ENCODE results near the gene DGKZ. TPM values are rescaled to one million over a fixed set of nuclear protein-coding genes. Genes with fewer than 3 reads are reported as not detected.

The DGKZ gene
- total RNA-seq, 4 donors from 2014 or later, result 41.2 to 105 (median 49.6) TPM

DNA sequence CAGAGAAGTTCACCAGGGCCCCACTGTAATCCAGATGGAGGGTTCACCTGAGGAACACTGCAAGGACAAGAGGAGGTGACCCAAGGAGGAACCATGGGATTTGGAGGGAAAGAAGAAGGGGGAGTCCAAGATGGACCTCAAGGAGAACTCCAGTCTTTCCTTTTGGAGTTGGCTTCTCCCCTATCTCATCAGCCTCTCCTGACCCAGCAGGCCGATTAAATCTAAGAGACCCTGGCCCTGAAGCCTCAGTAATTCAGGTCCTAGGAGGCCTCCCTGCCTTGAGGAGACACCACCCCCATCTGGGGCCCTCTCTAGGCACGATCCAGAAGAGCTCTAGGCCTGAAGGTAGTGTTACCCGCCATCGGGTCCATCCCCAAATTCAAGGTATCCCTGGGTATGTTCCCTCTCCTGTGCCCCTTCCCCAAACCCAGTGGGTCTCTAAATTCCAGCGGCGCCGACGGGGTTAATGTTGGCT lies 15.1 kb upstream of the DGKZ start:
- Histone ChIP-seq H3K4me1 (peaks cover 0 to 29% (median 10%) of the 10 kb centered on the region in 4 donors), H3K4me3 (peak overlapping the region; percentile 5 to 49 (median 34)), H3K27ac (no peak overlapping the region), H3K9me3 (no peaks in the 10 kb centered on the region), H3K36me3 (no peaks in the 10 kb centered on the region), H3K27me3 (peaks cover 0 to 78% of the 10 kb centered on the region in 2 donors)
- WGBS, 2 donors, result 16 to 20% methylated on average over 7 to 8 of the region's 8 CpGs
- no peak for DNase-seq (ENCODE audit: low spot score in 2 of 2)
- TF ChIP-seq EP300 (IDR thresholded peaks at IDR 0.05), result no peak
- TF ChIP-seq, protein P1, sequence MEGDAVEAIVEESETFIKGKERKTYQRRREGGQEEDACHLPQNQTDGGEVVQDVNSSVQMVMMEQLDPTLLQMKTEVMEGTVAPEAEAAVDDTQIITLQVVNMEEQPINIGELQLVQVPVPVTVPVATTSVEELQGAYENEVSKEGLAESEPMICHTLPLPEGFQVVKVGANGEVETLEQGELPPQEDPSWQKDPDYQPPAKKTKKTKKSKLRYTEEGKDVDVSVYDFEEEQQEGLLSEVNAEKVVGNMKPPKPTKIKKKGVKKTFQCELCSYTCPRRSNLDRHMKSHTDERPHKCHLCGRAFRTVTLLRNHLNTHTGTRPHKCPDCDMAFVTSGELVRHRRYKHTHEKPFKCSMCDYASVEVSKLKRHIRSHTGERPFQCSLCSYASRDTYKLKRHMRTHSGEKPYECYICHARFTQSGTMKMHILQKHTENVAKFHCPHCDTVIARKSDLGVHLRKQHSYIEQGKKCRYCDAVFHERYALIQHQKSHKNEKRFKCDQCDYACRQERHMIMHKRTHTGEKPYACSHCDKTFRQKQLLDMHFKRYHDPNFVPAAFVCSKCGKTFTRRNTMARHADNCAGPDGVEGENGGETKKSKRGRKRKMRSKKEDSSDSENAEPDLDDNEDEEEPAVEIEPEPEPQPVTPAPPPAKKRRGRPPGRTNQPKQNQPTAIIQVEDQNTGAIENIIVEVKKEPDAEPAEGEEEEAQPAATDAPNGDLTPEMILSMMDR (IDR thresholded peaks at IDR 0.05), result no peak
- TF ChIP-seq POLR2A (IDR thresholded peaks at IDR 0.05), result no peak

DNA sequence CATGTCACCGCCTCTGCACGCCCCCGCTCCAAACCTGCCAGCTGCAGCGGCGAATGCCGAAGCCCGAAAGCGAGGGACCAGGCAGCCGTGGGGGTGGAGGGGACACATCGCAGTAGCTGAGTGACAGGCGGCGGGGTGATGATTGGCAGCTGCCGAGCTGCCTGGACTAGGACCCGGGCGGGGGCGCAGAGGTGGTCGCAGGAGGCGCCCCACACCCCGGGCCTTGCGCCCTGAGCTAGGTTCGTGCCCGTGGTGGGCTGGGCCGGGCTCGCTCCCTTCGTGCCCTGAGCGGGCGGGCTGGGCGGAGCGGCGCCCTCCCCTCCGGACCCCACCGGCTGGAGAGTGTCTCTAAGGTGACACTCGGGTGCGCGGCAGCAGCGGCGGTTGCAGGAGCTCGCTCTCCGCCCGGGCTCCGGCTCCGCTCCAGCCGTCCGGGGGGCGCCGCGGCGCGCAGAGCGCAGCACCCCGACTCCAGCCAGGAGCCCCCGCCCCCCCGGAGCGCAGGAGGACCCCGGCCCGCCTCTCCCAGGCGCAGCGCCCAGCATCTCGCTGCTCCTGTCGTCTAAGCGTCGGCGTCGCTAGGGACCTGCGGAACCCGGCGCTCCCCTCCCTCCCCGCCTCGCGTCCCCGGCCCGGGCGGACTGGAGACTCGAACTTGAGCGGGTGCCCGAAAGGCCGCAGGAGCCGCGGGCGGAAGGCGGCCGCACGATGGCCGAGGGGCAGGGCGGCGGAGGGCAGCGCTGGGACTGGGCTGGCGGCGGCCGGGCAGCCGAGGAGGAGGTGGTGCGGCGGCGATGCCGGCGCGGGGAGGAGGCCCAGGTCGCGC lies 14.5 kb upstream of the DGKZ start:
- Histone ChIP-seq H3K4me1 (peaks cover 0 to 29% (median 10%) of the 10 kb centered on the region in 4 donors), H3K27ac (no peak overlapping the region), H3K4me3 (peak overlapping the region; percentile 5 to 49 (median 34)), H3K9me3 (no peaks in the 10 kb centered on the region), H3K27me3 (peaks cover 0 to 75% of the 10 kb centered on the region in 2 donors), H3K36me3 (no peaks in the 10 kb centered on the region)
- WGBS, 2 donors, result 3% methylated on average over 45 to 72 of the region's 99 CpGs
- no peak for DNase-seq (ENCODE audit: low spot score in 2 of 2)
- TF ChIP-seq, protein P1 (IDR thresholded peaks at IDR 0.05), result no peak
- TF ChIP-seq EP300 (IDR thresholded peaks at IDR 0.05) (no peak), POLR2A (IDR thresholded peaks at IDR 0.05) (no peak)

DNA sequence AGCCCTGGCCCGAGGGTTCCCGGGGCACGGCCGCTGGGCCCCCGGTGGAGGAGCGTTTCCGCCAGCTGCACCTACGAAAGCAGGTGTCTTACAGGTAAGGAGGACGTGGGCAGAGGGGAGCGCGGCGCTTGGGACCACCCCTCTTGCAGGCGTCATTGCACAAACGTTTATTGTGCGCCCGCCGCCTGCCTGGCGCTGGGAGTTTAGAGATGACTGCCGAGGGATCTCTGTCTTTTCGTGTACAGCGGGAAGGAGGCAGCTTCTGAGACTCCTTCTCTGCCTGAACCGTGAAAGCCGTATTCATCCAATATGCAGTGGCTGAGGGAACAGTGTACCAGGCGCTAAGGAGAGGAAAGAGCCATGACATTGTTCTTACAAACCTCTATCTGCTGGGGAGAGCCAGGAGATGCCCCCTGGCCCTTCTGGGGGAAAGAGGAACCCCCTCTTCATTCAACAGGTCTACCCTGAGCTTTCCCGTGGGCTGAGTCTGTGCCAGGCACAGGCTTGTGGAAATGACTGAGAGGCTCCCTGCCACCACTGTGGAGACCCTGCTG lies 13.8 kb upstream of the DGKZ start:
- Histone ChIP-seq H3K36me3 (no peaks in the 10 kb centered on the region), H3K27ac (no peak overlapping the region), H3K4me1 (peaks cover 0 to 29% (median 10%) of the 10 kb centered on the region in 4 donors), H3K4me3 (peak overlapping the region in 3 of 4 donors; percentile 5 to 49 (median 42)), H3K9me3 (no peaks in the 10 kb centered on the region), H3K27me3 (peaks cover 0 to 71% of the 10 kb centered on the region in 2 donors)
- TF ChIP-seq, protein P1 (IDR thresholded peaks at IDR 0.05), result no peak
- TF ChIP-seq EP300 (IDR thresholded peaks at IDR 0.05) (no peak), POLR2A (IDR thresholded peaks at IDR 0.05) (no peak)
- 9 to 51% methylated on average over 5 to 20 of the region's 25 CpGs for WGBS, 2 donors
- no peak for DNase-seq (ENCODE audit: low spot score in 2 of 2)

DNA sequence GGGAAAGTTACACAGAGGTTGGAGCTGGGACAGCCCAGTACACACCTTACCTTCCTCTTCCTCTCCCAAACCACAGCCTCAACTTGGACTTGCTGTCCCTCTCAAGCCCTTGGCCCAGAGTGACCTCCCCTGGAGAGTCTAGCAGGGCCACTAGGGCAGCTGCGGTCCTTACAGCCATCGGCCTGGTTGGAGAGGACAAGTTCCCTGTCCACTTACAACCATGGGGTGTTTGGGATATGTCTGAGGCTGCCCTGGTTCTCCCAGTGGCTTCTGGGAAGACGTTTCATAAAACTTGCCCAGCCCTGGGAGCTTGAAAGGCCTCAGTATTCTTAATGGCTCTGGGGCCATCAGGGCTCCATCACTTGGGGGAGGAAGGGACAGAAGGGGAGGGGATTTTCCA lies 13.1 kb upstream of the DGKZ start:
- 93 to 100% methylated on average over 3 of the region's 3 CpGs for WGBS, 2 donors

More for the DNA sequence above, 13.1 kb upstream of the DGKZ start:
- TF ChIP-seq, protein P1 (IDR thresholded peaks at IDR 0.05), result no peak
- TF ChIP-seq POLR2A (IDR thresholded peaks at IDR 0.05), result no peak
- TF ChIP-seq EP300 (IDR thresholded peaks at IDR 0.05), result no peak
- no peak for DNase-seq (ENCODE audit: low spot score in 2 of 2)
- Histone ChIP-seq H3K27me3 (peaks cover 0 to 68% of the 10 kb centered on the region in 2 donors), H3K4me1 (peaks cover 0 to 36% (median 10%) of the 10 kb centered on the region in 4 donors), H3K36me3 (no peaks in the 10 kb centered on the region), H3K4me3 (no peak overlapping the region), H3K27ac (no peak overlapping the region), H3K9me3 (no peaks in the 10 kb centered on the region)
